Progenitor cell of endocrine pancreas (in vitro differentiated cells): ENCODE results near the gene SLC50A1. TPM values are rescaled to one million over a fixed set of nuclear protein-coding genes. Genes with fewer than 3 reads are reported as not detected.
"Not testable (repeated sequence)": the region's sequence is repeated elsewhere in the genome, so short reads cannot be mapped to it uniquely, and the experiment has no call there.

Source experiments
- DNase-seq: peaks from one replicate; pipeline ENCODE4 v3.0.0; 2021; ENCODE audit warnings: low spot score; ENCODE audit not compliant: unreplicated experiment
- H3K27ac Mint-ChIP-seq: 2 replicates; pipeline ENCODE4 v1.8.0; 2021; ENCODE audit warnings: mild to moderate bottlenecking, moderate library complexity, mixed read lengths
- H3K27me3 Mint-ChIP-seq: 2 replicates; pipeline ENCODE4 v1.8.0; 2021; ENCODE audit warnings: mixed read lengths
- H3K36me3 Mint-ChIP-seq: 2 replicates; pipeline ENCODE4 v1.8.0; 2022; ENCODE audit warnings: mixed read lengths; ENCODE audit not compliant: insufficient read depth
- H3K4me1 Mint-ChIP-seq: 2 replicates; pipeline ENCODE4 v1.8.0; 2021; ENCODE audit warnings: low read depth, mixed read lengths
- H3K4me3 Mint-ChIP-seq: 2 replicates; pipeline ENCODE4 v1.8.0; 2021; ENCODE audit warnings: low read depth, mild to moderate bottlenecking, moderate library complexity, mixed read lengths
- H3K9me3 Mint-ChIP-seq: 2 replicates; pipeline ENCODE4 v1.8.0; 2021; ENCODE audit warnings: low read depth, mixed read lengths
- CTCF ChIP-seq: fragments of 200-600 bp; sonication (generic); IDR thresholded peaks from one replicate; pipeline ENCODE4 v1.5.0; 2021; ENCODE audit warnings: antibody characterized with exemption, mild to moderate bottlenecking; ENCODE audit not compliant: unreplicated experiment
- total RNA-seq: library from RNA; stranded (reverse); gene quantifications from 2 replicates; pipeline ENCODE4 v1.2.1, GENCODE V29; 2021

The SLC50A1 gene
- total RNA-seq, 1 donor from 2014 or later: 33.3 TPM

- Mint-ChIP-seq H3K27me3 (peaks cover 2% of the 10 kb centered on the region), H3K4me1 (peaks cover 3% of the 10 kb centered on the region), H3K4me3 (no peak overlapping the region), H3K9me3 (no peaks in the 10 kb centered on the region), H3K36me3 (peaks cover 4% of the 10 kb centered on the region), H3K27ac (no peak overlapping the region)
- no peak for DNase-seq
- no peak for TF ChIP-seq CTCF
These were observed 30.4 kb downstream of the SLC50A1 start for GRCh38 chr1:155166051-155166470.

- Mint-ChIP-seq H3K36me3 (peaks cover 4% of the 10 kb centered on the region), H3K9me3 (no peaks in the 10 kb centered on the region), H3K27me3 (peaks cover 2% of the 10 kb centered on the region), H3K4me3 (no peak overlapping the region), H3K4me1 (peaks cover 3% of the 10 kb centered on the region), H3K27ac (no peak overlapping the region)
- no peak for DNase-seq
- TF ChIP-seq CTCF: no peak
These were observed 31.0 kb downstream of the SLC50A1 start for GRCh38 chr1:155166471-155167165.

DNA sequence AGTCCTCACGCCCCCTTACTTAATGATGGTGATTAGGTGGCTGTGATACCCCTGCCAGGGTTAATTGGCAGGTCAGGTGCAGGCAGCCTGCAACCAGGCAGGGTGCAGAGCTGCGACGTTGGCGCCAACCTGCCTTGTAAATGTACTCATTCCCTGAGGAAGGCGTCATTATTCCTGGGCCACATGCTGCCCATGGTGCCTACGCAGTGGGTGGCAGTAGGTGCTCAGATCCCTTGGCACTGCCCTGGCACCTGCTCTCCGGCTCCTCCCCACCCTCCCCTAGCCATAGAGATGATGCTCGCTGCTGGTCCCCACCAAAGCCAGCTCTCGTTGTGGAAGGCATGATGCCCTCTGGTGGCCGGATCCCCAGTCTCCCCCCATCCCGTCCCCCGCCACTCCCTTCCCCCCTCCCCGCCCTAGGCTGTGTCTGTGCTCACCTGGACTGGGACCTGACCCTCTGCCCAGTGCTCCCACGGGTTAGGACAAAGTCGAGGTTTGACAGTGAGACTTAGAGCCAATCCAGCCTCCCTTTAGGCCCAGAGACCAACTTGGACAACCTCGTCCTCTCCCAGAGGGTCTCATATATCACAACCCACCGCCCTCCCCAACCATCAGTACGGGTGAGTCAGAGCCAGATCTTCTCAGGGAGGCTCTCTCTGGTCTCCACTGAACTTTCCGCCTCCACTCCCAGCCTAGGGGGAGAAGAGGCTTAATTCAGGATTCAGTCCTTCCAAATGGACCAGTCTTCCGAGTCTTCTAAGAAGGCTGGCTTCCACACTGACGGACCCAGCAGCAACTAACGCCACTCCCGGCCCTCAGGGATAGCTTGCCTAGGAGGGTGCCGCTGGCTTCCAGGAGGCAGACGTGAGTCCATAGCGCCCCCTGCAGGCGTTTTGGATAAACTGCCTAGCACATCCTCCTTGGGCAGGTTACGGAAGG, 31.8 kb downstream of the SLC50A1 start:
- H3K4me3 Mint-ChIP-seq: peak overlapping the region; percentile 29
- peaks cover 4% of the 10 kb centered on the region for H3K36me3 Mint-ChIP-seq
- peak; percentile 80 for TF ChIP-seq CTCF
- H3K27me3 Mint-ChIP-seq: peaks cover 2% of the 10 kb centered on the region
- peaks cover 7% of the 10 kb centered on the region for H3K4me1 Mint-ChIP-seq
- peak; percentile 79 for DNase-seq
- H3K27ac Mint-ChIP-seq: peak overlapping the region; percentile 76
- no peaks in the 10 kb centered on the region for H3K9me3 Mint-ChIP-seq

GRCh38 chr1:155168105-155168445, 32.4 kb downstream of the SLC50A1 start:
- H3K27ac Mint-ChIP-seq, H3K27me3 Mint-ChIP-seq, DNase-seq, H3K9me3 Mint-ChIP-seq, H3K4me3 Mint-ChIP-seq, H3K4me1 Mint-ChIP-seq, H3K36me3 Mint-ChIP-seq: not testable (repeated sequence)

- DNase-seq: no peak
- H3K4me1 Mint-ChIP-seq: peaks cover 15% of the 10 kb centered on the region
- peaks cover 4% of the 10 kb centered on the region for H3K36me3 Mint-ChIP-seq
- H3K9me3 Mint-ChIP-seq: no peaks in the 10 kb centered on the region
- no peak for TF ChIP-seq CTCF
- H3K27ac Mint-ChIP-seq: no peak overlapping the region
- H3K27me3 Mint-ChIP-seq: peaks cover 2% of the 10 kb centered on the region
- no peak overlapping the region for H3K4me3 Mint-ChIP-seq
These were observed 33.0 kb downstream of the SLC50A1 start for GRCh38 chr1:155168456-155169210.
